Uterus (tissue), 2 donors: ENCODE results near the gene CPVL.

ENCODE experiments used
- CTCF ChIP-seq, 4 experiments: fragments of 200-600 bp in 2 of 4; fragments of 450-650 bp in 2 of 4; sonication (generic) in 2 of 4; IDR thresholded peaks; one replicate each; pipeline ENCODE4 v1.5.1; 2016 to 2019; ENCODE audit warnings: antibody characterized with exemption in 4 of 4, mild to moderate bottlenecking in 2 of 4, moderate library complexity in 1 of 4
- POLR2A ChIP-seq, 2 donors: fragments of 450-650 bp; IDR thresholded peaks; one replicate each; pipeline ENCODE4 v1.6.1; 2016; ENCODE audit warnings: antibody characterized with exemption in 2 of 2, mild to moderate bottlenecking in 1 of 2, moderate library complexity in 1 of 2

- TF ChIP-seq CTCF (IDR thresholded peaks at IDR 0.05) (no peak), POLR2A (IDR thresholded peaks at IDR 0.05) (no peak)
These were observed 165.2 kb downstream of the CPVL start for GRCh38 chr7:28981161-28981465.
